A549 (cell line): ENCODE measurements around the gene AFAP1L2.

ENCODE experiments used
- ATOH8 ChIP-seq: fragments of 250-450 bp; sonication (Bioruptor Pico); IDR thresholded peaks from 2 replicates; pipeline ENCODE4 v1.5.0; 2020; ENCODE audit warnings: low read depth, mild to moderate bottlenecking, moderate library complexity
- CEBPB ChIP-seq, 2 experiments: fragments of >200 bp in 1 of 2; sonication (Bioruptor Twin) in 1 of 2; formaldehyde crosslinking in 1 of 2; IDR thresholded peaks; 2 replicates each; pipeline ENCODE4 v1.6.1; 2012 to 2016
- EP300 ChIP-seq, 2 experiments: fragments of >200 bp; sonication (Bioruptor Twin); formaldehyde crosslinking; IDR thresholded peaks; 2 replicates in 1 of 2; 3 replicates in 1 of 2; pipeline ENCODE4 v1.6.1; 2016 to 2017
- JUNB ChIP-seq: fragments of >200 bp; sonication (Bioruptor Twin); formaldehyde crosslinking; IDR thresholded peaks from 2 replicates; pipeline ENCODE4 v1.6.1; 2016
- MAFK ChIP-seq: fragments of 450-650 bp; IDR thresholded peaks from 2 replicates; pipeline ENCODE4 v1.6.1; 2014; ENCODE audit not compliant: partially characterized antibody
- MYC ChIP-seq: IDR thresholded peaks from 2 replicates; pipeline ENCODE4 v1.6.1; 2012; ENCODE audit warnings: mild to moderate bottlenecking, inconsistent platforms, low read length, improper control_type of control experiment, borderline replicate concordance
- POLR2A ChIP-seq: IDR thresholded peaks from 2 replicates; pipeline ENCODE4 v1.6.1; 2012; ENCODE audit warnings: mild to moderate bottlenecking, low read length
- RAD21 ChIP-seq, 2 experiments: fragments of >200 bp in 1 of 2; sonication (Bioruptor Twin) in 1 of 2; formaldehyde crosslinking in 1 of 2; IDR thresholded peaks in 1 of 2; conservative IDR thresholded peaks in 1 of 2; 2 replicates in 1 of 2; 3 replicates in 1 of 2; pipeline ENCODE4 v1.6.1; 2012 to 2018; ENCODE audit warnings: inconsistent platforms in 1 of 2
- RFX5 ChIP-seq: fragments of 450-650 bp; IDR thresholded peaks from 2 replicates; pipeline ENCODE4 v1.7.1; 2014; ENCODE audit warnings: antibody characterized with exemption, mild to moderate bottlenecking, moderate library complexity
- TF ChIP-seq, protein P1 (sequence below): fragments of >200 bp; sonication (Bioruptor Twin); formaldehyde crosslinking; IDR thresholded peaks from 3 replicates; pipeline ENCODE4 v1.5.1; 2016
- TF ChIP-seq, protein P2 (sequence below): fragments of 250-450 bp; sonication (Bioruptor Pico); IDR thresholded peaks from 2 replicates; pipeline ENCODE4 v1.5.0; 2021; ENCODE audit warnings: mild to moderate bottlenecking, moderate library complexity, borderline replicate concordance
- TF ChIP-seq, protein P3 (sequence below): IDR thresholded peaks from 2 replicates; pipeline ENCODE4 v1.6.1; 2012

DNA sequence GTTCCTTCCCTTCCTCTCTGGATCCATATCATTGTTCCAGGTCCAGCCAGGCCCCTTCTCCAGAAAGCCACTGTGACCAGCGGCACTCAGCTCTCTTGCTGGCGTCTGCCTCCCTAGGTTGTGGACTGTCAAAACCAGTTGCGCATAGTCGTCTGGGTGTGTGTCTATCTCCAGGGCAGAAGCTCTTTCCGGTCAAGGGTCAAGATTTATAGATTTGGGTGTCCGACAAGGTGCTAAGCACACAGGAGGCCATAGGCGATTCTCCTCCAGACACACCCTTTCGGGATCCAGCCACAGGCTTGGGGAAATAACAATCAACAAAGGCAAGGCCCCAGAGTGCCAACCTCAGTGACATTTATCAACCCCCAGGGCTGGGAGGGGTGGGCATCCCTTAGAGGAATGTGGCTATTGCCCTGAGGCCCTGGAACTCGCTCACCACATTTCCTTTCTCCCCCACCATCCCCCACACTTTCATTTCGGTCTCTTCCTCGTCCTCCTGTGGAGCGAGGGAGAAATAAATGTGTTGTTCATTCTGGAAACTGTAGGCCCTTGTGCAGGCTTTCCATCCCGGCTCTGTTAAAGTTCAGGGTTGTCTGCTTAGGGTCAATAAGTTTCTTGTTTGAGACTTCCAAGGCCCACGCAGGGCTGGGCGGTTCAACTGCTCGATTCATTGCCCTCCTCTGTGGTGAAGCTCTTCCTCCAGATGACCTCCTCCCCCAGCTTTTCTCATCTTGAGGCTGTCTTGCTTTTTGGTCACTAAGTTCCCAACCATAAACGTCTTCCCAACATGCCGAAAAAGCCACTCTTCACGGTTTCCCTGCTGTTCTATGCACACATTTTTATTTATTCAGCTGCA, 57.9 kb downstream of the AFAP1L2 start:
- TF ChIP-seq, protein P1, sequence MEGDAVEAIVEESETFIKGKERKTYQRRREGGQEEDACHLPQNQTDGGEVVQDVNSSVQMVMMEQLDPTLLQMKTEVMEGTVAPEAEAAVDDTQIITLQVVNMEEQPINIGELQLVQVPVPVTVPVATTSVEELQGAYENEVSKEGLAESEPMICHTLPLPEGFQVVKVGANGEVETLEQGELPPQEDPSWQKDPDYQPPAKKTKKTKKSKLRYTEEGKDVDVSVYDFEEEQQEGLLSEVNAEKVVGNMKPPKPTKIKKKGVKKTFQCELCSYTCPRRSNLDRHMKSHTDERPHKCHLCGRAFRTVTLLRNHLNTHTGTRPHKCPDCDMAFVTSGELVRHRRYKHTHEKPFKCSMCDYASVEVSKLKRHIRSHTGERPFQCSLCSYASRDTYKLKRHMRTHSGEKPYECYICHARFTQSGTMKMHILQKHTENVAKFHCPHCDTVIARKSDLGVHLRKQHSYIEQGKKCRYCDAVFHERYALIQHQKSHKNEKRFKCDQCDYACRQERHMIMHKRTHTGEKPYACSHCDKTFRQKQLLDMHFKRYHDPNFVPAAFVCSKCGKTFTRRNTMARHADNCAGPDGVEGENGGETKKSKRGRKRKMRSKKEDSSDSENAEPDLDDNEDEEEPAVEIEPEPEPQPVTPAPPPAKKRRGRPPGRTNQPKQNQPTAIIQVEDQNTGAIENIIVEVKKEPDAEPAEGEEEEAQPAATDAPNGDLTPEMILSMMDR = no peak
- TF ChIP-seq CEBPB (IDR thresholded peaks at IDR 0.05) (no peak), MAFK (no peak), MYC (no peak), POLR2A (no peak), JUNB (no peak), RAD21 (conservative IDR thresholded peaks at IDR 0.05 in 1 of 2, IDR thresholded peaks at IDR 0.05 in 1 of 2) (no peak), ATOH8 (CRISPR knock-in tag) (no peak), EP300 (IDR thresholded peaks at IDR 0.05) (no peak), RFX5 (no peak)
- TF ChIP-seq, protein P2, sequence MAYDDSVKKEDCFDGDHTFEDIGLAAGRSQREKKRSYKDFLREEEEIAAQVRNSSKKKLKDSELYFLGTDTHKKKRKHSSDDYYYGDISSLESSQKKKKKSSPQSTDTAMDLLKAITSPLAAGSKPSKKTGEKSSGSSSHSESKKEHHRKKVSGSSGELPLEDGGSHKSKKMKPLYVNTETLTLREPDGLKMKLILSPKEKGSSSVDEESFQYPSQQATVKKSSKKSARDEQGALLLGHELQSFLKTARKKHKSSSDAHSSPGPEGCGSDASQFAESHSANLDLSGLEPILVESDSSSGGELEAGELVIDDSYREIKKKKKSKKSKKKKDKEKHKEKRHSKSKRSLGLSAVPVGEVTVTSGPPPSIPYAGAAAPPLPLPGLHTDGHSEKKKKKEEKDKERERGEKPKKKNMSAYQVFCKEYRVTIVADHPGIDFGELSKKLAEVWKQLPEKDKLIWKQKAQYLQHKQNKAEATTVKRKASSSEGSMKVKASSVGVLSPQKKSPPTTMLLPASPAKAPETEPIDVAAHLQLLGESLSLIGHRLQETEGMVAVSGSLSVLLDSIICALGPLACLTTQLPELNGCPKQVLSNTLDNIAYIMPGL (CRISPR knock-in tag) = no peak
- TF ChIP-seq, protein P3, sequence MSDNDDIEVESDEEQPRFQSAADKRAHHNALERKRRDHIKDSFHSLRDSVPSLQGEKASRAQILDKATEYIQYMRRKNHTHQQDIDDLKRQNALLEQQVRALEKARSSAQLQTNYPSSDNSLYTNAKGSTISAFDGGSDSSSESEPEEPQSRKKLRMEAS = no peak
